WI38 (cell line): ENCODE data around the gene CCDC38.
A peak's percentile ranks its signal among the peaks of the same experiment; 100 is the strongest.

Source experiments
- H3K4me3 ChIP-seq: 2 replicates; pipeline ENCODE4 v1.5.1; 2011; ENCODE audit warnings: low read depth, mild to moderate bottlenecking, control low read depth, low read length
- TF ChIP-seq, protein P1 (sequence below): IDR thresholded peaks from 2 replicates; pipeline ENCODE4 v1.5.1; 2012; ENCODE audit warnings: low read depth, mild to moderate bottlenecking, control low read depth, low read length

The CCDC38 gene

DNA sequence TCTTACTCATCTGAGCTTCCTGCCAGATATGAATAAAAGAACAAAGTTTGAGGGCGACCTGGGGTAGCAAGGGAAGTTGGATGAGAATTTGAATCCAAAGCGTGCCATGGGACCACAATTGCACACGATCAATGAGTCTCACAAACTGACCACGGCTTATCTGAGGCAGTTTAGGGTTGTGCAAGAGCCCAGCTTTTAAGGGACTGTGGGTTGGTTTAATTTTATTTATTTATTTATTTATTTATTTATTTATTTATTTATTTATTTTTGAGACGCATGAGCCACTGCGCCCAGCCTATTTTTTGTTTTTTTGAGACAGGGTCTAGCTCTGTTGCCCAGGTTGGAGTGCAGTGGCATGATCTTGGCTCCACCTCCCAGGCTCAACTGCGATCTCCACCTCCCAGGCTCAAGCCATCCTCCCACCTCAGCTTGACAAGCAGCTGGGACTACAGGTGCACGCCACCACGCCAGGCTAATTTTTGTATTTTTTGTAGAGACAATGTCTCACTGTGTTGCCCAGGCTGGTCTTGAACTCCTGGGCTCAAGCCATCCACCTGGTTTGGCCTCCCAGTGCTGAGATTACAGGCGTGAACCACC lies 1.8 kb upstream of the CCDC38 start:
- H3K4me3 ChIP-seq = no peak overlapping the region
- TF ChIP-seq, protein P1, sequence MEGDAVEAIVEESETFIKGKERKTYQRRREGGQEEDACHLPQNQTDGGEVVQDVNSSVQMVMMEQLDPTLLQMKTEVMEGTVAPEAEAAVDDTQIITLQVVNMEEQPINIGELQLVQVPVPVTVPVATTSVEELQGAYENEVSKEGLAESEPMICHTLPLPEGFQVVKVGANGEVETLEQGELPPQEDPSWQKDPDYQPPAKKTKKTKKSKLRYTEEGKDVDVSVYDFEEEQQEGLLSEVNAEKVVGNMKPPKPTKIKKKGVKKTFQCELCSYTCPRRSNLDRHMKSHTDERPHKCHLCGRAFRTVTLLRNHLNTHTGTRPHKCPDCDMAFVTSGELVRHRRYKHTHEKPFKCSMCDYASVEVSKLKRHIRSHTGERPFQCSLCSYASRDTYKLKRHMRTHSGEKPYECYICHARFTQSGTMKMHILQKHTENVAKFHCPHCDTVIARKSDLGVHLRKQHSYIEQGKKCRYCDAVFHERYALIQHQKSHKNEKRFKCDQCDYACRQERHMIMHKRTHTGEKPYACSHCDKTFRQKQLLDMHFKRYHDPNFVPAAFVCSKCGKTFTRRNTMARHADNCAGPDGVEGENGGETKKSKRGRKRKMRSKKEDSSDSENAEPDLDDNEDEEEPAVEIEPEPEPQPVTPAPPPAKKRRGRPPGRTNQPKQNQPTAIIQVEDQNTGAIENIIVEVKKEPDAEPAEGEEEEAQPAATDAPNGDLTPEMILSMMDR = no peak

DNA sequence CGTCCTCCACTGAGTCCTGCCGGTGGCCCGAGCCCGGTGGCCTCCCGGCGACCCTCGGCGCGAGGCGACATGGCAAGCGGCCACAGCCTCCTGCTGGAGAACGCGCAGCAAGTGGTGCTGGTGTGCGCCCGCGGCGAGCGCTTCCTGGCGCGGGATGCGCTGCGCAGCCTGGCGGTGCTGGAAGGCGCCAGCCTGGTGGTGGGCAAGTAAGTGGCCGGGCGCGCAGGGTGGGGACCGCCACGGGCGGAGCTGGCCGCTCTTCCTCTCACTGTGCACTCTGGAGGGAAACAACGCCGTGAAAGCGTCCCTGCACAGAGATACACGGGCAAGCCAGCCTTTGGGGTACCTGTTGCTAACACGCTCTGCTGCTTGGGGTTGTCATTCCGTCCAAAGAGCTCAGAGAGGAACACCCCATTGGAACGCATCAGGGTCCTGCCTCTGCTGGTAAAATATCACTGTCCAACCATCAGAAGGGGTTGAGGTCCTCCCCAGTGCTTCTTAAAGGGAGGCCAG lies 972 bp upstream of the CCDC38 start, which contains the start of gene AMDHD1:
AMDHD1 (plus strand) TSS at position 2 of the 513 bp plus-strand sequence; CDS start at position 70, 68 bp downstream.
- peak within 1 kb of the TSS; percentile 63 for H3K4me3 ChIP-seq
- TF ChIP-seq, protein P1 = no peak

DNA sequence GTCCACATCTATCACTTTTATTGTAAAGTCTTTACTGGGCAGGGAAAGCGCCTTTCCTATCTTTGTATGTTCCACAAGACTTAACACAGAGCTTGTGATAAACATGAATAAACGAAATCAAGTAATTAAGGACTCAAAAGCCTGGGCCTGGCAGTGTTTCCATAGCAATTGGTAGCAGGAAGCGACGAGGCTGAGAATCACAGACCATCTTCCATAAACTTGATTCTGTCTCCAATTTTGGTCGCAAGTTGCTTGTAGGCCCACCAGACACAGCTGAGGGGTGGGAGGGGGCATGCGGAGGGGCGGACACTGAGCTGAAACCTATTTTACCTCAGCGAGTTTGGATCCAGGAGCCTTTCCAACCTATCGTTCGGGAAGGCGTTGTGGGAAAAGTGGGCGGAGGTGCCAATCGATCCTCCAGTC lies 302 bp downstream of the CCDC38 start:
- peak overlapping the region; percentile 63 for H3K4me3 ChIP-seq
- TF ChIP-seq, protein P1 = no peak

DNA sequence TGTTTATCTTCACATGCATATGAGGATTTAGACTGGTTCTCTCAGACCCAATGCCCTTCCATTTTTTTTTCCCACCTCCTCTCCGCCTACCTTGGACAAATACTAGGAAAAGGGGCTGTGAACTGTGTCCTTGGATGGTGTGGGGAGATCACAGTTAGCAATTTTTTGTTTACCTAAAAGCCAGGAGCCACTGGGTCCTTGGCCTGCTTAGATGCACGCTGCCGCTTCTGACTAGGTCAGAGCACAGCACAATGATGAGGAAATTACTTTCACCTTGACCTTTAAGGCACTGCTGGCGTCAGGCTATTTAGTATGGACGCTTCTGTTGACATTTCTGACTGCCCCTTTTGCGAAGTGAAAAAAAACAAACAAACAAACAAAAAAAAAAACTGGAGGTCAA lies 1.9 kb downstream of the CCDC38 start:
- TF ChIP-seq, protein P1 = no peak
- no peak overlapping the region for H3K4me3 ChIP-seq

DNA sequence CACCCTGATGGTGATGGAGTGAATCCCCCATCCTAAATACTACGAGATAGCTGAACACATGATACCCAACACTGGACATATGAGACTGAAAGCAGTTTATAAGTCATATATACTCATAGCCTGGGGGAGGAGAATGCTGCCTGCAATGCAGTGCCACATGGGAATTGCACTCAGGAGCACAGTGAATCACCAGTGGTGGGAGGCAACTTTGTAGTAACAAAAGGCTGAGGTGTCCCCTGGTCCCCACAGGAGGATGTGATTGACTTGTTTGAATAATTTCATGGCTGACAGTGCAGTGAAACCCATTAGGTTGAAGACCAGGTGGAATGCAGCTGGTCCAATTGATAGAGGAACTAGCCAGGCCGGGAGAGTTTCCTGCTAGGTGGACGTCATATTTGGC lies 20.2 kb downstream of the CCDC38 start:
- TF ChIP-seq, protein P1 = no peak
- H3K4me3 ChIP-seq = no peak overlapping the region

DNA sequence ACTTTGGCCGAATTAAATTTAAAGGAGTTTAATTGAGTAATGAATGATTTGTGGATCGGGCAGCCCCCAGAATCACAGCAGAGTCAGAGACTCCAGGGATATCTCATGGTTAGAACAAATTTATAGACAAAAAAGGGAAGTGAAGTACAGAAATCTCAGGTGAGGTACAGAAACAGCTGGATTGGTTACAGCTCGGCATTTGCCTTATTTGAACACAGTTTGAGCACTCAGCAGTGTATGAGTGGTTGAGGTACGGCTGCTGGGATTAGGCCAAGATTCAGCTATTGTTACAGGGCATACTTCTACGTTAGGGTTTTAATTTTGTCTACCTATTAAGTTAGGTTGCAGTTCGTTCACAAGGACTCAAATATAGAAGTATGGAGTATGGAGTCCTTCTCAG lies 23.3 kb downstream of the CCDC38 start:
- TF ChIP-seq, protein P1 = no peak

DNA sequence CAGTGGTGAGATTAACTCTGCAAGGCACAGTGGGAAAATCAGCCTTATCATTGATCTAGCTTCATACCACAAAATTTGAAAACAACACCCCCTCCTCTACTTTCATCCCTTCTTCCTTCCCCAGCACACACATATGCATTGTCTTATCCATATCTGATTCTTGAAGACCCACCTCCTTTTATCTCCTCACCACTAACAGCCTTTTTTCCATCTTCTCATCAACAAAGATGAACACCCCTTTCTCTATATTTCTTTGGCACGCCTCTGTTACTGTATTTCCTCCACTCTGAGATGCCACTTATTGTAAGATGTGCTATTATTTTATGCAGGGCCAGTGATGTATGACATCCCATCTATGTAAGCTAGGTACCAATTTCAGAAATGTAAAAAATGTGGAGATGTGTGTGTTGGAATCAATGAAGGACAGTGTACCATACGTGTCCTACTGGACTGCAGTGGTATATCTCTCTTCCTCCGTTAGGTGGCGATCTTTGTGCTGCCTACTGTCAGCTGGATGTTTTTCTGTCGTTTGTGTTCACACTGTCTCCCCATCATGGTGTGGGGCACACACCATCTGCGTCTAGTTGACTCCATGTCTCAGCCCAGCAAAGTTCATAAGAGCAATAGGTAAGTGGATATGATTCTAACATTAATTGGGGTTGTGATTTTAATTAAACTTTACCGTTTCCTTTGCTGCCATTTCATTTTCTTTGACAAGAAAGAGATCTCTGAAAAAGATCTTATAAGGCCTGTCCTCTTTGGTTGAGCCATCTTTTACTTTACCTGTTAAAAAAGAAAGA lies 24.0 kb downstream of the CCDC38 start:
- TF ChIP-seq, protein P1 = peak; percentile 90
- H3K4me3 ChIP-seq = no peak overlapping the region

More for the DNA sequence above, 23.3 kb downstream of the CCDC38 start:
- H3K4me3 ChIP-seq = no peak overlapping the region
